ENCODE measurements around the gene GSTT2.

DNA sequence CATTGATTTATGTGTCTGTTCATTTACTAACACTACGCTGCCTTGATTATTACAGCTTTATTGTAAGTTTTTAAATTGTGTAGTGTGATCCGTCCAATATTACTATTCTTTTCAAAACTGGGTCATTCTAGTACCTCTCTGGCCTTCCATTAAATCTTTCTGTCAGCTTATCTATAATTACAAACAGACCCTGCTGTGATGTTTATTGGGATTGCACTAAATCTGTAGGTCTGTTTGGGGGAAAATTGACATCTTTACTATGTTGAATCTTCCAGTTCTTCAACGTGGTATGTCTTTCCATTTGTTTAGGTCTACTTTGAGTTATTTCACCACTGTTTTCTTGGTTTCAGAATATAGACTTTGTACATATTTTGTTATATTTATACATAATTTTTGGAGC is 46.8 kb downstream of the GSTT2 start:
- TF ChIP-seq, protein P1, sequence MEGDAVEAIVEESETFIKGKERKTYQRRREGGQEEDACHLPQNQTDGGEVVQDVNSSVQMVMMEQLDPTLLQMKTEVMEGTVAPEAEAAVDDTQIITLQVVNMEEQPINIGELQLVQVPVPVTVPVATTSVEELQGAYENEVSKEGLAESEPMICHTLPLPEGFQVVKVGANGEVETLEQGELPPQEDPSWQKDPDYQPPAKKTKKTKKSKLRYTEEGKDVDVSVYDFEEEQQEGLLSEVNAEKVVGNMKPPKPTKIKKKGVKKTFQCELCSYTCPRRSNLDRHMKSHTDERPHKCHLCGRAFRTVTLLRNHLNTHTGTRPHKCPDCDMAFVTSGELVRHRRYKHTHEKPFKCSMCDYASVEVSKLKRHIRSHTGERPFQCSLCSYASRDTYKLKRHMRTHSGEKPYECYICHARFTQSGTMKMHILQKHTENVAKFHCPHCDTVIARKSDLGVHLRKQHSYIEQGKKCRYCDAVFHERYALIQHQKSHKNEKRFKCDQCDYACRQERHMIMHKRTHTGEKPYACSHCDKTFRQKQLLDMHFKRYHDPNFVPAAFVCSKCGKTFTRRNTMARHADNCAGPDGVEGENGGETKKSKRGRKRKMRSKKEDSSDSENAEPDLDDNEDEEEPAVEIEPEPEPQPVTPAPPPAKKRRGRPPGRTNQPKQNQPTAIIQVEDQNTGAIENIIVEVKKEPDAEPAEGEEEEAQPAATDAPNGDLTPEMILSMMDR (IDR thresholded peaks at IDR 0.05; ENCODE audit: extremely low read depth in 1 of 2, insufficient read depth in 1 of 2, low read depth in 1 of 2, low read length in 2 of 2) = no peak
- TF ChIP-seq MAX (IDR thresholded peaks at IDR 0.05; ENCODE audit: insufficient read depth, insufficient read length) (no peak), EZH2 (IDR thresholded peaks at IDR 0.05; ENCODE audit: borderline replicate concordance, low read depth, low read length, severe bottlenecking) (no peak)

All from endothelial cell of umbilical vein (primary cell).